ENCODE results near the gene ACTN1.

- no peak for TF ChIP-seq BHLHE40 (IDR thresholded peaks at IDR 0.05; ENCODE audit: borderline replicate concordance)
- no peak for TF ChIP-seq FOXA1 (IDR thresholded peaks at IDR 0.05)
- TF ChIP-seq ELF4 (IDR thresholded peaks at IDR 0.05), result no peak
- no peak for TF ChIP-seq CTBP1 (IDR thresholded peaks at IDR 0.05; ENCODE audit: borderline replicate concordance)
- no peak for TF ChIP-seq FOXM1 (IDR thresholded peaks at IDR 0.05; ENCODE audit: borderline replicate concordance)
- TF ChIP-seq SP1 (IDR thresholded peaks at IDR 0.05), result no peak
- no peak for TF ChIP-seq NFRKB (IDR thresholded peaks at IDR 0.05)
- no peak for TF ChIP-seq FOXK2 (IDR thresholded peaks at IDR 0.05)
- no peak for TF ChIP-seq ARNT (IDR thresholded peaks at IDR 0.05)
- no peak for TF ChIP-seq HDGF (IDR thresholded peaks at IDR 0.05; ENCODE audit: borderline replicate concordance)
- no peak for TF ChIP-seq PKNOX1 (IDR thresholded peaks at IDR 0.05)
- TF ChIP-seq SUZ12 (IDR thresholded peaks at IDR 0.05), result no peak
- no peak for TF ChIP-seq ZNF384 (IDR thresholded peaks at IDR 0.05)
These were observed 9.6 kb downstream of the ACTN1 start for GRCh38 chr14:68969278-68970033.
